NB4 (cell line): ENCODE measurements around the gene FAM53B.

Source experiments
- CTCF ChIP-seq: IDR thresholded peaks from one replicate; pipeline ENCODE4 v1.5.1; 2012; ENCODE audit warnings: low read depth, low read length
- MAX ChIP-seq: IDR thresholded peaks from 2 replicates; pipeline ENCODE4 v1.6.1; 2011; ENCODE audit warnings: low read depth, low read length
- MYC ChIP-seq: IDR thresholded peaks from 2 replicates; pipeline ENCODE4 v1.6.1; 2011; ENCODE audit warnings: low read depth, low read length
- POLR2A ChIP-seq: IDR thresholded peaks from 2 replicates; pipeline ENCODE4 v1.6.1; 2011; ENCODE audit warnings: mild to moderate bottlenecking; ENCODE audit not compliant: insufficient read length; ENCODE audit errors: extremely low read depth

- TF ChIP-seq CTCF (no peak), MYC (no peak; the same call in 1 of the 2 replicates), POLR2A (no peak), MAX (no peak)
Measured at GRCh38 chr10:124650820-124651401, 93.3 kb downstream of the FAM53B start.
